Ovary (tissue), 9 donors: ENCODE results near the gene DPP7. TPM values are rescaled to one million over a fixed set of nuclear protein-coding genes. Genes with fewer than 3 reads are reported as not detected.

Source experiments
- DNase-seq, 5 donors: peaks; one replicate each; pipeline ENCODE4 v3.0.0-alpha.2; 2019 to 2020
- H3K27ac ChIP-seq, 2 donors: fragments of 200-600 bp; one replicate each; pipeline versions ENCODE4 v1.5.1 to v1.8.0; 2019 to 2022
- H3K27me3 ChIP-seq: fragments of 200-600 bp; one replicate; pipeline ENCODE4 v1.8.0; 2022
- H3K36me3 ChIP-seq: fragments of 200-600 bp; sonication (generic); one replicate; pipeline ENCODE4 v1.5.1; 2019
- H3K4me1 ChIP-seq: one replicate; pipeline ENCODE4 v1.8.1; 2013; ENCODE audit warnings: mild to moderate bottlenecking, moderate library complexity; ENCODE audit not compliant: insufficient read depth
- H3K4me3 ChIP-seq: fragments of 200-600 bp; sonication (generic); one replicate; pipeline ENCODE4 v1.5.1; 2017
- H3K9me3 ChIP-seq, 2 donors: fragments of 200-600 bp in 1 of 2; sonication (generic) in 1 of 2; one replicate each; pipeline versions ENCODE4 v1.5.1 to v1.8.1; 2013 to 2019; ENCODE audit warnings: mild to moderate bottlenecking in 1 of 2, moderate library complexity in 1 of 2
- CTCF ChIP-seq, 3 donors: fragments of 450-650 bp in 2 of 3; fragments of 200-600 bp in 1 of 3; IDR thresholded peaks; one replicate each; pipeline versions ENCODE4 v1.5.1 to v1.8.0; 2016 to 2022; ENCODE audit warnings: antibody characterized with exemption in 3 of 3, mild to moderate bottlenecking in 1 of 3
- EP300 ChIP-seq: sonication (generic); formaldehyde crosslinking; IDR thresholded peaks from one replicate; pipeline ENCODE4 v1.6.1; 2017; ENCODE audit warnings: antibody characterized with exemption
- POLR2A ChIP-seq: fragments of 450-650 bp; IDR thresholded peaks from one replicate; pipeline ENCODE4 v1.6.1; 2017; ENCODE audit warnings: antibody characterized with exemption, mild to moderate bottlenecking, moderate library complexity
- WGBS, 3 donors: extraction: QIAGEN DNeasy Blood & Tissue Kit in 1 of 3; methylation state at CpG; one replicate each; pipeline versions ENCODE4 v1.1.5 to v1.1.7; 2013 to 2017; 5-methylcytosine and 5-hydroxymethylcytosine counted together
- intact Hi-C, 4 donors: fragments of 100-400 bp; cut with DNase I; formaldehyde crosslinking; loops; one replicate each; pipeline versions ENCODE4 v1.11.0 to v1.15.1; 2022 to 2023
- polyA plus RNA-seq, 2 donors: library from polyadenylated mRNA; stranded (reverse); fragments of 200-250 nt in 1 of 2; fragments of 350-450 nt in 1 of 2; fragmentation: Illumina TruSeq in 1 of 2; extraction: RNeasy Lipid Tissue Mini Kit (QIAGEN cat#74804) in 1 of 2; gene quantifications; one replicate each; pipeline ENCODE4 v1.2.3, GENCODE V29; 2013 to 2014
- total RNA-seq, 7 donors: library from RNA; depleted of rRNA in 2 of 7; stranded (reverse); fragments of >200 nt in 2 of 7; fragmentation: NEBNext Ultra II Directional in 3 of 7; extraction: Animal tissue kit (Norgen Biotek cat#: 25700) in 3 of 7; gene quantifications; one replicate each; pipeline versions ENCODE4 v1.1.0 to v1.2.4, GENCODE V29; 2016 to 2023
- donor health status: DM: no; HTN: no; CAD: no; lungs with moderate emphysema.
- donor health status: DM: no; HTN: no; CAD: no.
- donor health status: Bipolar disorder and iron deficiency.
- donor health status: DM: yes; HTN: yes; CAD: no.
- donor health status: DM: no; HTN: no; CAD: no.
- donor health status: DM: yes; HTN: yes; CAD: no.

DPP7 gene
- total and polyA plus RNA-seq, 9 donors = 3.0 to 117 (median 88.7) TPM

DNA sequence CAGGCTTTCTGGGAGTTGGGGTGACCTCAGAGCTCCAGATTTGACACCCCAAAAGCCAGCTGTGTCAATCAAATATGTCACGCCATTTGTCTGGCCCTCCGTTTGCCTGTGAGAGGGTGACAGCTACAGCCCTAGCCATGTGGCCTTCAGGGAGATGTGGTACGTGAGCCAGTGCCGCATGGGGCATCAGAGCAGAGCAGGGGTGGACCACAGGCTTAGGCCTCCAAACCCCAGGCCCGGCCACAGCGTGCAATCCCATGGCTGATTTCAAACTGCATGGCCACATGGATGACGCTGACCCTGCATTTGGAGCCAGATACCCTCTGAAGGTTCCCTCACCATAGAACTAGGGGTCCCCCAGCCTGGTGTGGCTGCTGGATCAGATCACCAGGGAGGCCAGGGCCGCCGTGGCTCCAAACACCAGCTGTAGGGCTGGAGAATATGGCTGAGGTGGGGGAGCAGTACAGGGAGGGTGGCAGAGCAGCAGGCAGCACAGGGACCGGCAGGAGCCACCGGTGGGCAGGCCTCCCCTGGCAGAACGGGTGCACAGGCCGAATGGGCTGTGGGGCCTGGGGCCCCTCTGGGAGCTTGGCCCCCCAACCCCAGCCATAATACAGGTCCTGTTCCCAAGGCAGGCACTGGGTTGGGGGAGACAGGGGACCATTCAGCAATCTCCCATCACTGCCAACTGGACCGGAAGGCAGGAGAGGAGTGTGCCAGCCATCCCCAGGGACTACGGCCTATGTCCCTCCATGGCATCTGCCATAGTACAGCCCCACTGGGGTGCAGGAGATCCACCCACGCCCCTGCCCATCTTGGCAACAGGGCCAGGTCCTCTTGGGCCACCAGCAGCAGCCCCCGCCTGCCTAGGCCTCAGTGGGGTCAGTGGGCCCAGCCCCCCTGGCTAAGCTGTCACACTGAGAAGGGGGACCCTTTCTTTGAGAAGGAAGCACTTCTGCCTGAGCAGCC, 45.7 kb downstream of the DPP7 start:
- H3K4me3 ChIP-seq = no peak overlapping the region
- no peaks in the 10 kb centered on the region for H3K9me3 ChIP-seq
- no peak for TF ChIP-seq POLR2A
- TF ChIP-seq EP300 = no peak
- TF ChIP-seq CTCF (IDR thresholded peaks at IDR 0.05) = no peak
- no peak for DNase-seq
- H3K36me3 ChIP-seq = no peaks in the 10 kb centered on the region
- no peak overlapping the region for H3K27ac ChIP-seq
- H3K4me1 ChIP-seq = no peaks in the 10 kb centered on the region
- intact Hi-C loops = loop anchor here in 1 of 4 donors (5.0 kb wide), 1 partner anchor 42 kb away; the partner anchor contains the start of gene ABCA2
- peaks cover 4% of the 10 kb centered on the region for H3K27me3 ChIP-seq
- WGBS, 3 donors = 83 to 87% (median 85%) methylated on average over 17 of the region's 17 CpGs

DNA sequence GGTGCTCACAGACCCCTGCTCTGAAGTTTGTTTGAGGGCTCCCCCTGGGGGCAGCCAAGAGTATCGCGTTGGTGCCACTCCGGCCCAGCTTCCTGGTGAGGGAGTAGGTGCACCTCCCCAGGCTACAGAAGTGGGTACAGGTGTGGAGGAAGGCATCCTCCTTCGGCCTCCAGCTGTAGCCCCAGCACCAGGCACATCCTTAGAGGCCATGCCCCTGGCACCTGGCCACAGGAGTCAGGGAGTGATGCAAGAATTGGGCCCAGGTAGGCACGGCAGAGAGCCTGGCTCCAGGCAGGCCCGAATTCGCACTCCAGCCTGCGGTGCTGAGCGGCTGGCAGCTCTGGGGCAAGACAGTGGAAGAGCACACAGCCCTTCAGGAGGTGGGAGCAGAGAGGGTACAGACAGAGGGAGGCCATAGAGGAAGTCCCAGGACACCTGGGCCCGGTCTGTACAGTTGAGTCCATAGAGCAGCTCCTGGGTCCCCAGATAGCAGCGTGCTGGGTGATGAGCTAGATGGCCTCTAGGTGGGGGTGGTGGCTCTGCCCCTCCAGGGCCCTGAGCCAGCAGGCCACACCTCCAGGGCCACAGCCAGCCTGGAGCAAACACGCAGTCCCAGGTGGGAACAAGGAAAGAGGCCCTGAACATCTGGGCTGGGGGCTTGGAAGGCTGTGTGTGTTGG, 46.5 kb downstream of the DPP7 start:
- intact Hi-C loops = loop anchor here in 1 of 4 donors (5.0 kb wide), 1 partner anchor 41 kb away; the partner anchor contains the start of gene ABCA2
- H3K27me3 ChIP-seq = peaks cover 4% of the 10 kb centered on the region
- no peaks in the 10 kb centered on the region for H3K4me1 ChIP-seq
- H3K4me3 ChIP-seq = no peak overlapping the region
- peak; percentile 59 to 84 (median 77) for DNase-seq
- TF ChIP-seq EP300 = no peak
- no peak for TF ChIP-seq POLR2A
- TF ChIP-seq CTCF (IDR thresholded peaks at IDR 0.05) = peak; percentile 35 to 80 (median 79)
- no peak overlapping the region for H3K27ac ChIP-seq
- WGBS, 3 donors = 53 to 61% (median 55%) methylated on average over 11 to 12 of the region's 12 CpGs
- H3K36me3 ChIP-seq = no peaks in the 10 kb centered on the region
- no peaks in the 10 kb centered on the region for H3K9me3 ChIP-seq

DNA sequence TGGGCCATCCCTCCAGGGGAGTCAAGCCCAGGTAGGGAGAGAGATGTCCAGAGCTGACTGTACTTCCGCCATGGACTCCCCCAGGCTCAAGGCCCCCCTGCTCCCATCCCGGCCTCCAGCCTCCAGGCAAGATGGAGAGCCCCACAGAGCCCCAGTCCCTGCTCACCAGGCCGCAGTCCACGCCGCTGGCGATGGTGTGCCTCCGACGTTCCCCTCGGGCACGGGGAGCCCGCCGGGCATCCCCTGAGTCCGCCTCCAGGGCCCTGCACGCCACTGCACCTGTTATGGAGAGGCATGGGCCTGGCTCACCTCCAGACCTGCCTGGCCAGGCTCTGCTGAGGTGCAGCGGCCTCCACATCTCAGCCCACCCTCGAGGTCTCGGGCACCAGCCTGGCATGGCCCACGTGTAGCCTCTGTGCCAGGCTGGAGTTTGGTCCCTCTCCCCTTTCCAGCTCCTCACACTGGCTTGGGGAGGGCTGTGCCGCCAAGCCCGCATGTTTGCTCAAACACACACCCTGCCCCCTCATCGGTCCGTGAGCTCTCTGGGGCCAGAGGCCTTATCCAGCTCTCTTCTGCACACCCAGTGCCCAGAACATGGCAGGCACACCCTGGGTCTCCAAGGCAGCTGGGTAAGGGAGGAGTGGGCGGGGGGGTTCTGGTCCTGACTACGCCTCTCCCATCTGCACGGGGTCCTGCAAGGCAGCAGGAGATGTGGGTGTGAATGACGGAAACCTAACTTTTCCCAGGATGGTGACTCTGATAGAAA, 48.3 kb downstream of the DPP7 start:
- no peaks in the 10 kb centered on the region for H3K36me3 ChIP-seq
- no peak overlapping the region for H3K27ac ChIP-seq
- no peak for DNase-seq
- H3K27me3 ChIP-seq = peaks cover 4% of the 10 kb centered on the region
- 86 to 93% (median 87%) methylated on average over 26 of the region's 26 CpGs for WGBS, 3 donors
- no peaks in the 10 kb centered on the region for H3K4me1 ChIP-seq
- intact Hi-C loops = loop anchor here in 1 of 4 donors (5.0 kb wide), 1 partner anchor 39 kb away; the partner anchor contains the start of gene ABCA2
- no peak overlapping the region for H3K4me3 ChIP-seq
- TF ChIP-seq CTCF (IDR thresholded peaks at IDR 0.05) (no peak), EP300 (no peak), POLR2A (no peak)
- H3K9me3 ChIP-seq = no peaks in the 10 kb centered on the region
